GM12891 (cell line): ENCODE data around the gene TSSC4.

ENCODE experiments used
- POLR2A ChIP-seq: IDR thresholded peaks from 2 replicates; pipeline ENCODE4 v1.6.1; 2011; ENCODE audit warnings: low read depth, low read length, control low read depth
- POLR2AphosphoS5 ChIP-seq: IDR thresholded peaks from 2 replicates; pipeline ENCODE4 v1.6.1; 2011; ENCODE audit warnings: low read depth, low read length, control low read depth
- TAF1 ChIP-seq: IDR thresholded peaks from 2 replicates; pipeline ENCODE4 v1.6.1; 2011; ENCODE audit warnings: low read depth, low read length, control low read depth

DNA sequence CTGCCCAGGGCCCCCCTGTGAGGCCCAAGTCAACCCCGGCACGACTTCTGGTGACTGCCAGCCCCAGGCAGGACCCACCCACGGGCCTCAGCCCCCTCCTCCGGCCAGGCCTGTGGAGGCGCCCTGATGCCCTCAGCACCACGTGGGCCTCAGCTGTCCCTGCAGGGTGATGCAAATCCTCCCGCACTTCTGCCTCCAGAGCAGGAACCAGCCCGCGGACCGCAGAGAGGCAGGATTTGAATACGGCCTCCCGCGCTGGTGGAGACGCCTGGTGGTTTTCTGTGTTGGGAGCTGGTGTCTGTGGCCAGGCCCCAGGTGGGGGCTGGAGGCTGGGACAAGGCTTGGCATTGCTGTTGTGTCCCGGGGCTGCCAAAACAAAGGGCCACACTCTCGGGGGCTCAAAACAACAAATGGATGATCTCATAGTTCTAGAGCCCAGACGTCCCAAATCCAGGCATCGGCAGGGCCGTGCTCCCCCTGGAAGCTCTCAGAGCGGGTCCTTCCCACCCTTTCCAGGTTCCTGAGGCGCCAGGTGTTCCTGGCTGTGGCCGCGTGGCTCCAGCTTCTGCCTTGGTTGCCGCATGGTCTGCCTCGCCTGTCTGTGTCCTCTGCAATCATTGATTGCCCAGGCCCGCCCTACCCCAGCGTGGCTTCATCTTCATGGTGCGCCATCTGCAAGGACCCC is 24.4 kb downstream of the TSSC4 start:
- TF ChIP-seq POLR2A (no peak), POLR2AphosphoS5 (no peak), TAF1 (no peak)
